OCI-LY7 (cell line): ENCODE measurements around the gene OR52D1. TPM values are rescaled to one million over a fixed set of nuclear protein-coding genes. Genes with fewer than 3 reads are reported as not detected.

Source experiments
- BruUV-seq: library from RNA; stranded (reverse); fragments of 400-500 nt; replicated peaks from 2 replicates; lab custom pipeline; 2021; lab: Mats Ljungman, UMichigan
- CTCF ChIA-PET: fragments of 300-600 bp; sonication (Branson Sonifier 250); formaldehyde crosslinking; loops from one replicate; lab custom pipeline; 2022; ENCODE audit warnings: antibody characterized with exemption; ENCODE audit not compliant: unreplicated experiment; lab: Charles Lee
- POLR2A ChIA-PET: fragments of 300-600 bp; sonication (Branson Sonifier 250); formaldehyde crosslinking; loops from one replicate; lab custom pipeline; 2022; ENCODE audit warnings: antibody characterized with exemption; lab: Charles Lee
- DNase-seq: peaks from one replicate; pipeline ENCODE4 v3.0.0-alpha.2; 2015; ENCODE audit warnings: low spot score
- H2AFZ ChIP-seq: fragments of 200-600 bp; sonication (generic), shearing (Covaris generic); 2 replicates; pipeline ENCODE4 v1.6.1; 2014; ENCODE audit warnings: mild to moderate bottlenecking, antibody characterized with exemption, low read length, moderate library complexity
- H3K27ac ChIP-seq: fragments of 200-600 bp; sonication (generic); 2 replicates; pipeline ENCODE4 v1.5.1; 2014; ENCODE audit warnings: mixed run types, low read depth, mild to moderate bottlenecking, moderate library complexity, low read length, inconsistent platforms; ENCODE audit not compliant: poor library complexity, severe bottlenecking
- H3K36me3 ChIP-seq: fragments of 200-600 bp; sonication (generic); 2 replicates; pipeline ENCODE4 v1.6.1; 2014; ENCODE audit warnings: mild to moderate bottlenecking, antibody characterized with exemption, low read length, moderate library complexity, mixed read lengths; ENCODE audit not compliant: insufficient read depth
- H3K4me1 ChIP-seq: fragments of 200-600 bp; sonication (generic); 2 replicates; pipeline ENCODE4 v1.5.1; 2014; ENCODE audit warnings: mild to moderate bottlenecking, low read length; ENCODE audit not compliant: insufficient read depth, poor library complexity, severe bottlenecking
- H3K4me2 ChIP-seq: fragments of 200-600 bp; sonication (generic); 2 replicates; pipeline ENCODE4 v1.6.1; 2014; ENCODE audit warnings: mild to moderate bottlenecking, low read length
- H3K4me3 ChIP-seq: fragments of 200-600 bp; sonication (generic); 2 replicates; pipeline ENCODE4 v1.5.1; 2014; ENCODE audit warnings: mild to moderate bottlenecking, low read depth, low read length; ENCODE audit not compliant: poor library complexity, severe bottlenecking
- H3K79me2 ChIP-seq: fragments of 200-600 bp; sonication (generic); 2 replicates; pipeline ENCODE4 v1.6.1; 2016; ENCODE audit warnings: low read depth, mild to moderate bottlenecking, low read length, moderate library complexity, mixed read lengths; ENCODE audit not compliant: insufficient read depth
- H3K9me2 ChIP-seq: fragments of 200-600 bp; sonication (generic); 2 replicates; pipeline ENCODE4 v1.6.1; 2016; ENCODE audit warnings: mild to moderate bottlenecking, low read length, mixed read lengths; ENCODE audit not compliant: insufficient read depth
- H3K9me3 ChIP-seq: fragments of 200-600 bp; sonication (generic); 2 replicates; pipeline ENCODE4 v1.6.1; 2014; ENCODE audit warnings: mild to moderate bottlenecking, mixed run types, low read length, mixed read lengths
- H4K20me1 ChIP-seq: fragments of 200-600 bp; sonication (generic); 2 replicates; pipeline ENCODE4 v1.6.1; 2014; ENCODE audit warnings: mild to moderate bottlenecking, antibody characterized with exemption, low read length, moderate library complexity, mixed read lengths; ENCODE audit not compliant: insufficient read depth
- EZH2phosphoT487 ChIP-seq: fragments of 200-600 bp; sonication (generic); IDR thresholded peaks from 2 replicates; pipeline ENCODE4 v1.6.1; 2018; ENCODE audit warnings: low read depth, borderline replicate concordance, mild to moderate bottlenecking, mixed run types, antibody characterized with exemption, low read length, moderate library complexity, mixed read lengths
- intact Hi-C: fragments of 100-400 bp; cut with micrococcal nuclease; formaldehyde crosslinking; loops from one replicate; pipeline ENCODE4 v1.10.0; 2022; ENCODE audit not compliant: unreplicated experiment
- total RNA-seq, 2 experiments: library from RNA; depleted of rRNA in 1 of 2; stranded (reverse); fragments of >200 nt in 1 of 2; shearing (Covaris generic) in 1 of 2; gene quantifications; 2 replicates each; pipeline ENCODE4 v1.2.3, GENCODE V29; 2014 to 2022
- TF ChIP-seq, protein P1 (sequence below): fragments of 200-600 bp; sonication (generic); conservative IDR thresholded peaks from 2 replicates; pipeline ENCODE4 v1.5.1; 2014; ENCODE audit warnings: mild to moderate bottlenecking, antibody characterized with exemption, low read length, moderate library complexity, mixed read lengths

The OR52D1 gene
- total RNA-seq, 2 experiments from 2014 or later: not detected

- no TSS peak for BruUV-seq
- CTCF ChIA-PET: no interaction called here
- intact Hi-C loops: no loop called here
These were observed 2.5 kb upstream of the OR52D1 start for GRCh38 chr11:5486003-5486402.

DNA sequence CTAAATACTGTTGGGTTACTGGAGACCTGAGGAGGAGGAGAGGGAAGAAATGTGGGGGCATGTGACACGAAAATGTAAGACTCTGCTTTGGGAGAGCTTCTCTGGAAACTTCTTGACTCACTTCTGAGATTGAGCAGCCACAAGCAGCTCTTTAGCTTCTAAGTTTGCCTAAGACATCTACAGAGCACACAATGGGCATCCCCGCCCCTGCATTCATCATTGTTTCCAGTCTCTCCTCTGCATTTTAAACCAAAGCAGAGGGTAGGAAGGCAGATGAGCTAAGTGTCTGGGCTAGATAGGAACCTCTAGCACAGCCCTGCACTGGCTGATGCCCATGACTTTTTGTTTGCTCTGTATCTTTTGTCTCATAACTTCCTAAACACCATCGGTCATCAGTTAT, 2.1 kb upstream of the OR52D1 start:
- H3K9me3 ChIP-seq: no peaks in the 10 kb centered on the region
- H3K27ac ChIP-seq: no peak overlapping the region
- DNase-seq: no peak
- POLR2A ChIA-PET: no interaction called here
- BruUV-seq: no TSS peak
- CTCF ChIA-PET: no interaction called here
- no peak overlapping the region for H3K4me3 ChIP-seq
- no peaks in the 10 kb centered on the region for H4K20me1 ChIP-seq
- no peaks in the 10 kb centered on the region for H3K9me2 ChIP-seq
- intact Hi-C loops: no loop called here
- no peaks in the 10 kb centered on the region for H3K4me1 ChIP-seq
- H3K36me3 ChIP-seq: no peaks in the 10 kb centered on the region
- no peak overlapping the region for H3K4me2 ChIP-seq
- TF ChIP-seq, protein P1, sequence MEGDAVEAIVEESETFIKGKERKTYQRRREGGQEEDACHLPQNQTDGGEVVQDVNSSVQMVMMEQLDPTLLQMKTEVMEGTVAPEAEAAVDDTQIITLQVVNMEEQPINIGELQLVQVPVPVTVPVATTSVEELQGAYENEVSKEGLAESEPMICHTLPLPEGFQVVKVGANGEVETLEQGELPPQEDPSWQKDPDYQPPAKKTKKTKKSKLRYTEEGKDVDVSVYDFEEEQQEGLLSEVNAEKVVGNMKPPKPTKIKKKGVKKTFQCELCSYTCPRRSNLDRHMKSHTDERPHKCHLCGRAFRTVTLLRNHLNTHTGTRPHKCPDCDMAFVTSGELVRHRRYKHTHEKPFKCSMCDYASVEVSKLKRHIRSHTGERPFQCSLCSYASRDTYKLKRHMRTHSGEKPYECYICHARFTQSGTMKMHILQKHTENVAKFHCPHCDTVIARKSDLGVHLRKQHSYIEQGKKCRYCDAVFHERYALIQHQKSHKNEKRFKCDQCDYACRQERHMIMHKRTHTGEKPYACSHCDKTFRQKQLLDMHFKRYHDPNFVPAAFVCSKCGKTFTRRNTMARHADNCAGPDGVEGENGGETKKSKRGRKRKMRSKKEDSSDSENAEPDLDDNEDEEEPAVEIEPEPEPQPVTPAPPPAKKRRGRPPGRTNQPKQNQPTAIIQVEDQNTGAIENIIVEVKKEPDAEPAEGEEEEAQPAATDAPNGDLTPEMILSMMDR: no peak
- TF ChIP-seq EZH2phosphoT487: no peak
- H2AFZ ChIP-seq: no peak overlapping the region
- no peaks in the 10 kb centered on the region for H3K79me2 ChIP-seq

More at GRCh38 chr11:5486003-5486402, 2.5 kb upstream of the OR52D1 start:
- H3K4me3 ChIP-seq: no peak overlapping the region
- no peak overlapping the region for H2AFZ ChIP-seq
- no peaks in the 10 kb centered on the region for H3K9me3 ChIP-seq
- no peaks in the 10 kb centered on the region for H3K9me2 ChIP-seq
- no peaks in the 10 kb centered on the region for H3K79me2 ChIP-seq
- no peak for DNase-seq
- no peaks in the 10 kb centered on the region for H4K20me1 ChIP-seq
- H3K27ac ChIP-seq: no peak overlapping the region
- no peak overlapping the region for H3K4me2 ChIP-seq
- no peaks in the 10 kb centered on the region for H3K36me3 ChIP-seq
- POLR2A ChIA-PET: no interaction called here
- no peaks in the 10 kb centered on the region for H3K4me1 ChIP-seq
- TF ChIP-seq, protein P1: no peak
- no peak for TF ChIP-seq EZH2phosphoT487

DNA sequence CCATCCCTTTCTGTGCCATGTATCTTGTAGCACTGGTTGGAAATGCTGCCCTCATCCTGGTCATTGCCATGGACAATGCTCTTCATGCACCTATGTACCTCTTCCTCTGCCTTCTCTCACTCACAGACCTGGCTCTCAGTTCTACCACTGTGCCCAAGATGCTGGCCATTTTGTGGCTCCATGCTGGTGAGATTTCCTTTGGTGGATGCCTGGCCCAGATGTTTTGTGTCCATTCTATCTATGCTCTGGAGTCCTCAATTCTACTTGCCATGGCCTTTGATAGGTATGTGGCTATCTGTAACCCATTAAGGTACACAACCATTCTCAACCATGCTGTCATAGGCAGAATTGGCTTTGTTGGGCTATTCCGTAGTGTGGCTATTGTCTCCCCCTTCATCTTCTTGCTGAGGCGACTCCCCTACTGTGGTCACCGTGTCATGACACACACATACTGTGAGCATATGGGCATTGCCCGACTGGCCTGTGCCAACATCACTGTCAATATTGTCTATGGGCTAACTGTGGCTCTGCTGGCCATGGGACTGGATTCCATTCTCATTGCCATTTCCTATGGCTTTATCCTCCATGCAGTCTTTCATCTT, 414 bp downstream of the OR52D1 start:
- no peaks in the 10 kb centered on the region for H3K9me2 ChIP-seq
- DNase-seq: no peak
- no peaks in the 10 kb centered on the region for H3K9me3 ChIP-seq
- H3K27ac ChIP-seq: no peak overlapping the region
- no peaks in the 10 kb centered on the region for H4K20me1 ChIP-seq
- no peaks in the 10 kb centered on the region for H3K4me1 ChIP-seq
- POLR2A ChIA-PET: no interaction called here
- no peaks in the 10 kb centered on the region for H3K79me2 ChIP-seq
- no peaks in the 10 kb centered on the region for H3K36me3 ChIP-seq
- H3K4me3 ChIP-seq: no peak overlapping the region
- intact Hi-C loops: no loop called here
- TF ChIP-seq, protein P1: no peak
- TF ChIP-seq EZH2phosphoT487: no peak
- CTCF ChIA-PET: no interaction called here
- H2AFZ ChIP-seq: no peak overlapping the region
- BruUV-seq: no TSS peak
- H3K4me2 ChIP-seq: no peak overlapping the region
